BLaER1 treated with 17β-estradiol and CSF1 and Interleukin-3, amounts not matched to agents 10 nM and 100 nM (cell line): ENCODE measurements around the gene ATP11A.

Experiments used
- H3K27ac ChIP-seq, 11 experiments: shearing (Covaris generic); formaldehyde crosslinking; 2 replicates each; pipeline ENCODE4 v1.8.1; 2022
- H3K27me3 ChIP-seq, 11 experiments: shearing (Covaris generic); formaldehyde crosslinking; 2 replicates each; pipeline ENCODE4 v1.8.1; 2022
- H3K36me3 ChIP-seq, 11 experiments: shearing (Covaris generic); formaldehyde crosslinking; 2 replicates each; pipeline ENCODE4 v1.8.1; 2022
- H3K4me1 ChIP-seq, 10 experiments: shearing (Covaris generic); formaldehyde crosslinking; 2 replicates each; pipeline ENCODE4 v1.8.1; 2022
- H3K4me2 ChIP-seq, 11 experiments: shearing (Covaris generic); formaldehyde crosslinking; 2 replicates each; pipeline ENCODE4 v1.8.1; 2022
- H3K4me3 ChIP-seq, 10 experiments: shearing (Covaris generic); formaldehyde crosslinking; 2 replicates each; pipeline ENCODE4 v1.8.1; 2022
- H3K9ac ChIP-seq, 11 experiments: shearing (Covaris generic); formaldehyde crosslinking; 2 replicates each; pipeline ENCODE4 v1.8.1; 2022
- H3K9me3 ChIP-seq, 11 experiments: shearing (Covaris generic); formaldehyde crosslinking; replicated peaks in 1 of 11; 2 replicates each; pipeline ENCODE4 v1.8.1; 2022
- H4K20me1 ChIP-seq, 11 experiments: shearing (Covaris generic); formaldehyde crosslinking; 2 replicates each; pipeline ENCODE4 v1.8.1; 2022
- Cebpa-rat ChIP-seq, 11 experiments: shearing (Covaris generic); IDR thresholded peaks; 2 replicates each; pipeline ENCODE4 v1.8.1; 2022

The ATP11A gene

DNA sequence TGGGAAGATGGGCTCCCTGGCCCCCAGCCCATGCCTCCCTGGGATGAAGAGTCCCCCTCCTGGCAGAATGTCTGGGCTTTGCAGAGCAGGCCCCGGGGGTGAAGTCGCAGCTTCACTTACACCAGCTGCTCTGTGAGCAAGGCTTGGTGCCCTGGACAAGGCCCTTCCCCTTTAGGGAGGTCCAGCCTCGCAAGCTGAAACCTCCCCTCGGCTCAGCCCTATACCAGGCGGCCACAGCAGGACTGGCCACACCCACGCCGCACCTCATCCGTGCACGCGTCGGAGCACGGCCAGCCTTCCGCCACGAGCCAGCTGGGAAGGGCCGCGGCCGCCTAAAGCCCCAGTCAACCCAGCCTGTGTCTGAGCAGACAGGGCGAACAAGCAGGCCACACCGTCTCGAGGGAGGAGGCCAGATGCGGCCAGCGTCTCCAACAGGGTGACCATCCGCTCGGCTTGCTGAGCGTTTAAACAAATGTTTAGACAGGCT is 196.0 kb downstream of the ATP11A start:
- Histone ChIP-seq H3K27ac (no peak overlapping the region), H3K4me2 (no peak overlapping the region), H4K20me1 (peaks cover 0 to 89% (median 45%) of the 10 kb centered on the region in 11 experiments; a peak in 18 of 22 replicates), H3K4me3 (no peak overlapping the region), H3K9me3 (no peaks in the 10 kb centered on the region), H3K4me1 (peaks cover 0 to 4% (median 0%) of the 10 kb centered on the region in 10 experiments; a peak in 1 of 20 replicates), H3K9ac (no peak overlapping the region), H3K27me3 (peaks cover 9 to 24% (median 16%) of the 10 kb centered on the region in 11 experiments), H3K36me3 (peaks cover 16 to 42% (median 28%) of the 10 kb centered on the region in 11 experiments)
- TF ChIP-seq Cebpa-rat (IDR thresholded peaks at IDR 0.05) = no peak

DNA sequence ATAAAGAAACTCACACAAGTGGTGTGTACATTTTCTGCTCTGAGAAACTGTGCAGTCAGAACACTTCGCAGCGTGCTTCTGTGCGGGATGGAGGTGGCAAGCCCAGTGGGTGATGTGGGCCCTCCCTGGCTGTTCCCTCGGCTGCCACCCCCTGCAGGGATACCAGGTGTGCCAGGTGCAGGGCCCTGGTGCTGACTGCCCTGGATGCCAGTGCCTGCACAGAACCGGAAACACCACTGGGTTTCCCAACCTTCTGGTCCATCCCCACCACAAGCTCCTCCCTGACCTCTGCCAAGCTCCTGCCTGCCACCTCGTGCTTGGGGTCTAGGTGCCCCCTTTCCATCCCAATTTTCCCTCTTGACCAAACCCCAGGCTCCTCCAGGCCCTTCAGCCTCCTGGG is 197.3 kb downstream of the ATP11A start:
- Histone ChIP-seq H3K36me3 (peaks cover 5 to 29% (median 14%) of the 10 kb centered on the region in 11 experiments; a peak in 19 of 22 replicates), H4K20me1 (peaks cover 0 to 89% (median 40%) of the 10 kb centered on the region in 11 experiments; a peak in 18 of 22 replicates), H3K27ac (no peak overlapping the region), H3K27me3 (peaks cover 22 to 37% (median 29%) of the 10 kb centered on the region in 11 experiments), H3K9ac (no peak overlapping the region), H3K4me1 (peaks cover 0 to 13% (median 5%) of the 10 kb centered on the region in 10 experiments; a peak in 16 of 20 replicates), H3K9me3 (no peaks in the 10 kb centered on the region), H3K4me2 (no peak overlapping the region), H3K4me3 (no peak overlapping the region)
- no peak for TF ChIP-seq Cebpa-rat (IDR thresholded peaks at IDR 0.05)

DNA sequence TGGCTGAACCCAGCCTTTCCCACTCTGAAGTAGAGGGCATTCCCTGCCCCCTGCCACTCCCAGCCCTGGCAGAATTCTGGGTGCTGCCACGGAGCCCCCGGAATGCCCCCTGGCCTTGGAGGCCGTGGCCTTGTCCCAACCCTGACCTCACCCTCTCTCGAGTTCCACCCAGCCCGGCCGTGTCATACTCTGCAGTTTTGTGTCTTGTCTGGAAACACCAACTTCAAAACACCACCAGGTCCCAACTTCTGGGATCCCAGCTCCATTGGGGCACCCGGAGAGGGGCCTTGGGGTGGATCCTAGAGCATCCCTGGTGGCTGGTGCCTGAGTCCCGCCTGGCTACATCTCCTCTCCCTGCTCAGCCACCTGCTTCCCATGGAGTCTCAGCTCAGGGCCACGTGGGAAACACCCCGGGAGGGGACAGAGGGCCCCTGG is 197.7 kb downstream of the ATP11A start:
- H3K4me2 ChIP-seq = no peak overlapping the region
- H3K27me3 ChIP-seq = peaks cover 26 to 42% (median 34%) of the 10 kb centered on the region in 11 experiments
- H3K4me1 ChIP-seq = peaks cover 3 to 17% (median 9%) of the 10 kb centered on the region in 10 experiments

DNA sequence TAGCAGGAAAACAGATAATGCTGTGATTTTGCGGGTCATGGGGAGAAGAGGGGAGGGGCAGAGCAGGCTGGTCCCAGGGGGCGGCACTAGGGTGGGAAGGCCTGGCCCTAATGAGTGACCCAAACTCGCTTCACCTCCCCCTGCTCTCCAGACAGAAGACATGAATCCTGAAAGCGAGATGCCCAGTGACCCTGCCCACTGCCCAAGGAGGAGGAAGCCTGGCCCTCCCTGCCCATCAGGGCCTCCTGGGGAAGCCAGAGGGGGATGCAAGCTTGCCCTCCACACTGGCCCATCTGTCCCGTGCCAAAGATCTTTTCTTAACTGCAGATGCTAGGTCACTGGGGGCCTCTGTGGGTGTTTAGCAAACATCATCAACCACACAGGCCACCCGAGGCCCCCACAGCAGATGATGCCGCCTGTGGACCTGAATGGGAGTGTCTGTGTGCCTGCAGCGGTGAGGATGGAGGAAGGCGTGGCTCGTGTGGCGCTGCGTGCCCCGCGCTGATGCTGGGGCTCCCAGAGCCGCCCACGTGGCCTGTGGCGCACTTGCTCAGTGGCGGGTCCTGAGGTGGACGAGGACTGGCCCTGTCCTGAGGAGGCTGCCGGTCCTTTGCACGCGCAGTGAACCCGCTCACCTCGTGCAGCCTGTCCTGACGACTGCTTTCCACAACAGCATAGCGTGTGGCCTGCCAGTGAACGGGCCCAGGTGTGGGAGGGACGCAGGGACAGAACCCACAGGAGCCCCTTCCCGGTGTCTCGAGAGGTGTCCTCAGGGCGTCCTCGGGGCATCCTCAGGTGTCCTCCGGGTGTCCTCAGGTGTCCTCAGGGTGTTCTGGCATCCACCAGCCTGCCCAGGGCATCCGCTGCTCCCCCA is 198.6 kb downstream of the ATP11A start:
- H4K20me1 ChIP-seq = peaks cover 0 to 76% (median 43%) of the 10 kb centered on the region in 11 experiments; a peak in 18 of 22 replicates
- H3K27ac ChIP-seq = no peak overlapping the region
- peaks cover 35 to 51% (median 43%) of the 10 kb centered on the region in 11 experiments for H3K27me3 ChIP-seq
- no peak overlapping the region for H3K4me3 ChIP-seq
- peaks cover 0 to 16% (median 7%) of the 10 kb centered on the region in 11 experiments; a peak in 10 of 22 replicates for H3K36me3 ChIP-seq
- no peak for TF ChIP-seq Cebpa-rat (IDR thresholded peaks at IDR 0.05)
- H3K9me3 ChIP-seq = no peaks in the 10 kb centered on the region
- no peak overlapping the region for H3K9ac ChIP-seq
- H3K4me2 ChIP-seq = no peak overlapping the region
- H3K4me1 ChIP-seq = peaks cover 12 to 26% (median 18%) of the 10 kb centered on the region in 10 experiments

More for the DNA sequence above, 197.7 kb downstream of the ATP11A start:
- no peak for TF ChIP-seq Cebpa-rat (IDR thresholded peaks at IDR 0.05)
- no peak overlapping the region for H3K4me3 ChIP-seq
- no peaks in the 10 kb centered on the region for H3K9me3 ChIP-seq
- H3K27ac ChIP-seq = no peak overlapping the region
- H3K36me3 ChIP-seq = peaks cover under 1 to 25% (median 10%) of the 10 kb centered on the region in 11 experiments; a peak in 18 of 22 replicates
- no peak overlapping the region for H3K9ac ChIP-seq
- peaks cover 0 to 85% (median 40%) of the 10 kb centered on the region in 11 experiments; a peak in 18 of 22 replicates for H4K20me1 ChIP-seq

DNA sequence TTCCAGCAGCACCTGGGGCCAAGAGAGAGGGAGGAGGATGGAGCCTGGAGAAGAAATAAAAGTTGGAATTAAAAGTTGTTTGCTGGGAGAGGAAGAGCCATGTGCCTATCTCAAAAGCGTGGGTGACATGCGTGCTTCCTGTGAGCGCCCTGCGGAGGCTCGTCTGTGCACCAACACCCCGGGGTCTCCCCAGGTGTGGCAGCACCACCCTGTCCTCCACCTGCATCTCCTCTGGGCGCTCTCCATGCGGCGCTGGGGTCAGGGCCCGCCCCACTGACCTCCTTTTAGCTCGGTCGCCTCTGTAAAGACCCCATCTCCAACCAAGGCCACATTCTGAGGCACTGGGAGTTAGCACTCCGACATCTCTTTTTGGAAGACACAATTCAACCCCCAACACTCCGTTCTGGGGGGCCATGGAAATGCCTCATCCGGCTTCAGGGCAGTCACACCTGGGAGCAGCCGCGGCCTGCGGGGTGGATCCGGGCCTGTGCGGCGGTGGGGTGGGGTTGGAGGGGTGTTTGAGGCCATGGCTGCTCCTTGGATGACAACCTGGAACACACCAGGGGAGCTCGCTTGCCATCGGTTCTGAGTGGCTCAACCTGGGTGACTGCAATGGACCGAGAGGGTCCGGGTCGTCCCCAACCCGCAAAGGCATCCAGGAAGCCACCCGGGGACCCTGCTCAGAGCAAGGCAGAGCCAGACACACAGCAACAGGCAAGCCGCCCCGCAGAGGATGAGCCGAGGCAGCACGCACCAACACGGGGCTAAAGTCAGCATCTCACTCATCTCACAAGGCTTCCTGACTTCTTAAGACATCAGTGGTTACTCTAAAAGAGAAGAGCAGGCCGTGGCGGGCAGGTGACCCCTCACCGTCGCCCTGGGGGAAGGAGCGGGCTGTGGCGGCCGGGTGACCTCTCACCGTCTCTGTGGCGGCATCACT is 199.8 kb downstream of the ATP11A start:
- TF ChIP-seq Cebpa-rat (IDR thresholded peaks at IDR 0.05) = no peak
- peaks cover 18 to 33% (median 25%) of the 10 kb centered on the region in 10 experiments for H3K4me1 ChIP-seq
- no peaks in the 10 kb centered on the region for H3K9me3 ChIP-seq
- no peak overlapping the region for H3K4me3 ChIP-seq
- H3K4me2 ChIP-seq = no peak overlapping the region
- H3K27me3 ChIP-seq = peaks cover 42 to 59% (median 50%) of the 10 kb centered on the region in 11 experiments
- peaks cover 0 to 76% (median 44%) of the 10 kb centered on the region in 11 experiments; a peak in 19 of 22 replicates for H4K20me1 ChIP-seq
- no peak overlapping the region for H3K9ac ChIP-seq
- H3K27ac ChIP-seq = no peak overlapping the region
- H3K36me3 ChIP-seq = peaks cover 0 to 8% (median 6%) of the 10 kb centered on the region in 11 experiments; a peak in 8 of 22 replicates

DNA sequence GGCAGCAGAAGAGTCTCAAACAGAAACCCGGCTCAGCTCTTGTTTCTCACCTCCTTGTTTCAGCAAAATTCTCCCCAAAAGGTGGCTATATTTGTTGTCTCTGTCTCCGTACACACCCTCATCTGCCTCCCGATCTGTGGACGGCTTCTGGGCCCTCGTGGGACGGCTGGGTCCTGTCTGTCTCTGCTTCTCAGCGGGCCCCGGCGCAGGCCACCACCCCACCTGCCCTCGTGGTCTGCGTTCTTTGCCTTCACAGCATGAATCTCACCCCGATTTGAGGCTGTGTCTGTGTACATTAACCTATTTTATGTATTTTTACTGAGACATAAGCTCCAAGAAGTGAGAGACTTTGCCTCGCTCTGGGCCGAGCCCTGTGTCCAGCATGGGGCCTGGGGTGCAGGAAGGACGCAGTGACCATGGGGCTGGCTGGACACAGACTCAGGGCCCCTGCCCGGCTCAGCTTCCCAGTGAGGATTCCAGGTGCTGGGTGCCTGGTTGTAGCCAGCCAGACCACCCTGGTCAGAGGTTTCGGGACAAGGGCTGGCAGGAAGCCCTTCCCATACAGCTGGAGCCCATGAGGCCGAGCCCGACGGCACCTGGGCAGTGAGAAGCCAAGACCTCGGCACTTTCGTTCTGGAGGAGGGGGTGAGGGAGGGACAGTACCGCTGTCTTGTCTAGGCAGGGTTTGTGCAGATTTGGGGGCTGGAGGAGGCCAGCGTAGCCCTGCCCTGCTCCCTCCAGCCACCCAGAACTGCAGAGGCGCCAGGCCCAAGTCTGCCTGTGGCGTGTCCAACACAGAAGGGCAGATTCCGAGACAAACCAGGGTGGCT is 200.7 kb downstream of the ATP11A start:
- H3K27ac ChIP-seq = no peak overlapping the region
- no peak overlapping the region for H3K4me2 ChIP-seq
- no peak overlapping the region for H3K9ac ChIP-seq
- no peak overlapping the region for H3K4me3 ChIP-seq
- peaks cover 0 to 84% (median 47%) of the 10 kb centered on the region in 11 experiments; a peak in 20 of 22 replicates for H4K20me1 ChIP-seq
- no peaks in the 10 kb centered on the region for H3K9me3 ChIP-seq
- no peak for TF ChIP-seq Cebpa-rat (IDR thresholded peaks at IDR 0.05)
- H3K4me1 ChIP-seq = peaks cover 27 to 42% (median 34%) of the 10 kb centered on the region in 10 experiments
- H3K36me3 ChIP-seq = no peaks in the 10 kb centered on the region
- peaks cover 51 to 68% (median 59%) of the 10 kb centered on the region in 11 experiments for H3K27me3 ChIP-seq

DNA sequence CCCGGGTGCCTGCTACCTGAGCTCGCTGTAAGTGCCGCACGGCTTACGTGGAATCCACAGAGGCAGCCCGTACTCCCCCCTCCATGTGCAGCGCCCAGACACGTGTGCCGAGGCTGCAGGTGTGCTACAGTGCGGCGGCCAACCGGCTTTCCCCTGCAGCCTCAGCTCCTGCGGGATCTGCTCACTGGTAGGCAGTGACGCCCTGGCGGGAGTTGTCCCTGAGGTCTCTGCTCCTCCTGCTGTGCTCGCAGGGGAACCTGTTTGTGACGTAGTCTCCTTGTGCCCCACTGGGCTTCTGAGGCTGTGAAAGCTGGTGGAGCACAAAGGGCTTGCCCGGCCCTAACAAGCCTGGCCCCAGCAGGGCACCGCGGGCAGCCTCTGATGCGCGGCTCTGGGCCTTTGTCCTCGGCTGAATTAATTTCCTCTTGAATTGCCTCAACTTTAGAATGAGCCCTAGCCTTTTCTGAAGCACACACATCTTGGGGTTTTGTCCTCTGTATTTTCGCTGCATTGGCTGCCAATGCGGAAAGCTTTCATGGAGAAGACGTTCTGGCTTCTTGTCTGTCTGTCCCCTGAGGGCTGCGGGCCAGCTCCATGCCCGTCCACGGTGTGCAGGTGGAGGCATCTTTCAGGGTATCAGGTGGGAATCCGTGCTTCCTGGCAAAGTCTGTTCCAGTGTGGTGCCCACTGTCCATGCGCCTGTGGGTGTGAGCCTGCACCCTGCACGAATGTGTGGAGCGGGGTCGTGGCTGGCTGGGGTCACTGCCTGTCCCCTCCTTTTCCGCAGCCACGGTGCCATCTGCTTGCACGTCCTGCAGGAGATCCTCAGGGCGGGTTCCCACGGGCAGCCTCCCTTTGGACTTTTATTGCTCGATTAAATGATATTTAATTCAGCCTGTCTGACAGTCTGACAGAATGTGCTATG is 201.9 kb downstream of the ATP11A start:
- Histone ChIP-seq H3K4me2 (peak overlapping the region in 7 of 11 experiments; percentile 21 to 80 (median 63); a peak in 8 of 22 replicates), H3K4me3 (no peak overlapping the region), H3K36me3 (no peaks in the 10 kb centered on the region), H3K9ac (no peak overlapping the region), H3K27me3 (peaks cover 63 to 80% (median 72%) of the 10 kb centered on the region in 11 experiments), H4K20me1 (peaks cover 0 to 85% (median 44%) of the 10 kb centered on the region in 11 experiments; a peak in 18 of 22 replicates), H3K9me3 (no peaks in the 10 kb centered on the region), H3K4me1 (peaks cover 29 to 49% (median 40%) of the 10 kb centered on the region in 10 experiments), H3K27ac (no peak overlapping the region)
- no peak for TF ChIP-seq Cebpa-rat (IDR thresholded peaks at IDR 0.05)
